Keratinocyte (primary cell): ENCODE results near the gene RIN3. TPM values are rescaled to one million over a fixed set of nuclear protein-coding genes. Genes with fewer than 3 reads are reported as not detected.

Source experiments
- DNase-seq: peaks from one replicate; pipeline ENCODE4 v3.0.0-alpha.2; 2011; ENCODE audit warnings: low read depth, missing footprints, low spot score
- FAIRE-seq: peaks from 2 replicates; lab custom pipeline; 2011; peaks lifted over from hg19 to GRCh38; lab: Jason Lieb, UNC
- H2AFZ ChIP-seq: 2 replicates; pipeline ENCODE4 v1.6.0; 2012; ENCODE audit warnings: low read length, control low read depth, inconsistent platforms; ENCODE audit not compliant: control insufficient read depth
- H3K27ac ChIP-seq: 2 replicates; pipeline ENCODE4 v1.5.1; 2011; ENCODE audit warnings: low read length; ENCODE audit not compliant: control insufficient read depth, insufficient read depth
- H3K27me3 ChIP-seq: 3 replicates; pipeline ENCODE4 v1.6.0; 2011; ENCODE audit warnings: low read length; ENCODE audit not compliant: control insufficient read depth, insufficient read depth; ENCODE audit errors: extremely low read depth
- H3K36me3 ChIP-seq, 2 experiments: 2 replicates in 1 of 2; 3 replicates in 1 of 2; pipeline ENCODE4 v1.5.1; 2011; ENCODE audit warnings: low read length in 2 of 2, mild to moderate bottlenecking in 1 of 2; ENCODE audit not compliant: control insufficient read depth in 2 of 2, insufficient read depth in 2 of 2; ENCODE audit errors: extremely low read depth in 1 of 2
- H3K4me1 ChIP-seq: 3 replicates; pipeline ENCODE4 v1.5.1; 2011; ENCODE audit warnings: low read length; ENCODE audit not compliant: control insufficient read depth, insufficient read depth; ENCODE audit errors: extremely low read depth
- H3K4me2 ChIP-seq: 3 replicates; pipeline ENCODE4 v1.6.0; 2011; ENCODE audit warnings: low read depth, low read length; ENCODE audit not compliant: control insufficient read depth, insufficient read depth; ENCODE audit errors: extremely low read depth
- H3K4me3 ChIP-seq, 3 experiments: fragments of 200-600 bp in 1 of 3; sonication (generic) in 1 of 3; 2 replicates in 2 of 3; 3 replicates in 1 of 3; pipeline ENCODE4 v1.5.1; 2011 to 2016; ENCODE audit warnings: low read length in 3 of 3, mild to moderate bottlenecking in 3 of 3, control low read depth in 2 of 3, inconsistent platforms in 1 of 3, low read depth in 1 of 3, mixed read lengths in 1 of 3, mixed run types in 1 of 3, moderate library complexity in 1 of 3; ENCODE audit not compliant: control insufficient read depth in 2 of 3, insufficient read depth in 2 of 3; ENCODE audit errors: extremely low read depth in 1 of 3
- H3K79me2 ChIP-seq: 2 replicates; pipeline ENCODE4 v1.6.0; 2012; ENCODE audit warnings: low read length; ENCODE audit not compliant: control insufficient read depth, insufficient read depth
- H3K9ac ChIP-seq: 3 replicates; pipeline ENCODE4 v1.6.0; 2011; ENCODE audit warnings: low read length; ENCODE audit not compliant: control insufficient read depth, insufficient read depth; ENCODE audit errors: extremely low read depth
- H3K9me1 ChIP-seq: 3 replicates; pipeline ENCODE4 v1.6.0; 2011; ENCODE audit warnings: low read length; ENCODE audit not compliant: control insufficient read depth, insufficient read depth; ENCODE audit errors: extremely low read depth
- H3K9me3 ChIP-seq: 2 replicates; pipeline ENCODE4 v1.5.1; 2012; ENCODE audit warnings: low read depth, low read length; ENCODE audit not compliant: control insufficient read depth
- H4K20me1 ChIP-seq: 3 replicates; pipeline ENCODE4 v1.6.0; 2011; ENCODE audit warnings: low read length; ENCODE audit not compliant: control insufficient read depth, insufficient read depth; ENCODE audit errors: extremely low read depth
- CTCF ChIP-seq, 3 experiments: IDR thresholded peaks in 1 of 3; conservative IDR thresholded peaks in 1 of 3; optimal IDR thresholded peaks in 1 of 3; 2 replicates in 2 of 3; 3 replicates in 1 of 3; pipeline versions ENCODE3 to v1.5.1; 2011; ENCODE audit warnings: low read length in 3 of 3, mild to moderate bottlenecking in 3 of 3, moderate library complexity in 2 of 3, control low read depth in 1 of 3, inconsistent platforms in 1 of 3; ENCODE audit not compliant: insufficient read depth in 2 of 3; ENCODE audit errors: extremely low read depth in 1 of 3
- EZH2 ChIP-seq: IDR thresholded peaks from one replicate; pipeline ENCODE4 v1.6.1; 2012; ENCODE audit warnings: inconsistent platforms, mild to moderate bottlenecking, low read length, moderate library complexity
- dilution Hi-C: fragments of 300-500 bp; cut with MboI; formaldehyde crosslinking; loops from one replicate; pipeline ENCODE4 v1.7.0; 2020; ENCODE audit warnings: low sequenced_read_pairs; ENCODE audit not compliant: extremely low pct_ligation_motif_present
- polyA plus RNA-seq, 5 experiments: library from polyadenylated mRNA; depleted of rRNA in 3 of 5; stranded (reverse) in 3 of 5; stranded (forward) in 1 of 5; unstranded in 1 of 5; fragments of >200 nt; gene quantifications; 1 replicate in 1 of 5; 2 replicates in 3 of 5; 3 replicates in 1 of 5; pipeline versions ENCODE4 v1.2.1 to v1.2.3, GENCODE V29; 2011 to 2012; ENCODE audit warnings: missing spikeins in 2 of 5, low read depth in 1 of 5, low replicate concordance in 1 of 5

The RIN3 gene
- polyA plus RNA-seq, 1 donor (not counting 4 experiments of a cell fraction or from before 2014, with no cell fraction given): 1.2 TPM

DNA sequence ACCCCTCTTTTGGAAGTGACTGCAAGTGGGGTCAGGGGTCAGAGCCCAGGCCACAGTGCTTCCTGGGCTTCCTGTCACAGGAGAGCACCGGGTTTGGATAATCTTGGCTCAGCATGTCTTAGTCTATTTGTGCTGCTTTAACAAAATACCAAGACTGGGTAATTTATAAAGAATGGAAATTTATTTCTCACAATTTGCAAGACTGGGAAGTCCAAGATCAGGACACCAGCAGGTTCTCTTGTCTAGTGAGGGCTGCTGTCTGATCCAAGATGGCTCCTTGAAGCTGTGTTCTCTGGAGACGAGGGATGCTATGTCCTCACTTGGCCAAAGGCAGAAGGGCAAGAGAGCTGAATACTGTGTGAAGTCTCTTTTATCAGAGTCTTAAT is 74.1 kb downstream of the RIN3 start:
- H3K4me3 ChIP-seq: no peak overlapping the region
- no peaks in the 10 kb centered on the region for H3K27me3 ChIP-seq
- H3K9me3 ChIP-seq: no peaks in the 10 kb centered on the region
- H3K79me2 ChIP-seq: no peaks in the 10 kb centered on the region
- dilution Hi-C loops: no loop called here
- H3K4me1 ChIP-seq: no peaks in the 10 kb centered on the region
- no peak for TF ChIP-seq CTCF (optimal IDR thresholded peaks at IDR 0.05 in 1 of 3, IDR thresholded peaks at IDR 0.05 in 1 of 3, conservative IDR thresholded peaks at IDR 0.05 in 1 of 3; ENCODE audit: extremely low read depth in 1 of 3, insufficient read depth in 2 of 3, low read length in 3 of 3)
- no peak for TF ChIP-seq EZH2
- H3K36me3 ChIP-seq: peaks cover 3% of the 10 kb centered on the region in 2 experiments
- H4K20me1 ChIP-seq: no peaks in the 10 kb centered on the region
- H2AFZ ChIP-seq: no peak overlapping the region
- FAIRE-seq (no peak), DNase-seq (no peak)
- no peak overlapping the region for H3K4me2 ChIP-seq
- H3K9me1 ChIP-seq: no peaks in the 10 kb centered on the region
- H3K27ac ChIP-seq: no peak overlapping the region
- H3K9ac ChIP-seq: no peak overlapping the region

DNA sequence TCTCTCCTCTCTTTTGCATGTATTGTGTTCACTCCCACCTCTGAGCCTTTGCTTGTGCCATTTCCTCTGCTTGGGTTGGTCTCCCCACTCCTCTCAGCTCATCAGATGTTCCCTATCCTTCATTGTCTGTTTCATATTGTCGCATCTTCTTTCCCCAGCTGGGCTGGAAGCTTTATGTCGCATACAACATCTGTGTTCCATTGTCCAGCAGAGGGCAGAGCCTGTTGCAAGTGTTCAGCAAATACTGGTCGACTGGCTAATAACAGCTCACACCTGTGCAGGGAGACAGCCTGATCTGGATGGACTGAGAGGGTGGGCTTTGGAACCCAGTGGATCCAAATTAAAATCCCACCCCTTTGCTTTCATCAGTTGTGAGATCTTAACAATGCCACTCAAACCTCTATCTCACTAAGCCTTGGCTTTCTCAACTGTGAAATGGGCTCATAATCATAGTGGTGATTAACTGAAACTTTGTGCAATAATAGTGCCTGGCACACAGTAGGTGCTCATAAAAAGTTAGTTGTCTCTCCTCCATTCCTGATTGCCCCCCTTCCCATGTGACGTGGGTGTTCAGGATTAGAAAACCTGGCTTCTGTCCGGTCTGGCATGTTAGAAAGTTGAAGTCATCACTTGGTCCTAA is 75.8 kb downstream of the RIN3 start:
- H3K27ac ChIP-seq: no peak overlapping the region
- no peak overlapping the region for H3K4me2 ChIP-seq
- no peak for DNase-seq
- H3K36me3 ChIP-seq: no peaks in the 10 kb centered on the region
- H3K27me3 ChIP-seq: no peaks in the 10 kb centered on the region
- no peaks in the 10 kb centered on the region for H3K9me3 ChIP-seq
- H3K79me2 ChIP-seq: no peaks in the 10 kb centered on the region
- H3K9me1 ChIP-seq: no peaks in the 10 kb centered on the region
- dilution Hi-C loops: no loop called here
- no peaks in the 10 kb centered on the region for H3K4me1 ChIP-seq
- H4K20me1 ChIP-seq: no peaks in the 10 kb centered on the region
- FAIRE-seq: peak; percentile 48
- H3K9ac ChIP-seq: no peak overlapping the region
- H2AFZ ChIP-seq: no peak overlapping the region
- no peak for TF ChIP-seq EZH2
- peak; percentile 37 to 65 (median 42) for TF ChIP-seq CTCF (optimal IDR thresholded peaks at IDR 0.05 in 1 of 3, IDR thresholded peaks at IDR 0.05 in 1 of 3, conservative IDR thresholded peaks at IDR 0.05 in 1 of 3; ENCODE audit: extremely low read depth in 1 of 3, insufficient read depth in 2 of 3, low read length in 3 of 3)
- no peak overlapping the region for H3K4me3 ChIP-seq
